Measurements from ENCODE around the gene ADGRL1.
"Not testable (repeated sequence)": the region's sequence is repeated elsewhere in the genome, so short reads cannot be mapped to it uniquely, and the experiment has no call there.

ADGRL1 gene

GRCh38 chr19:14189415-14189814 lies 16.6 kb downstream of the ADGRL1 start:
- no peak for DNase-seq (ENCODE audit: low read depth in 2 of 2)

- not testable (repeated sequence) for DNase-seq (ENCODE audit: low read depth in 2 of 2)
Measured at GRCh38 chr19:14188086-14188485, 17.9 kb downstream of the ADGRL1 start.

- no peak for DNase-seq (ENCODE audit: low read depth in 2 of 2)
Measured at GRCh38 chr19:14187561-14187960, 18.4 kb downstream of the ADGRL1 start.

GRCh38 chr19:14186684-14187083 lies 19.3 kb downstream of the ADGRL1 start:
- DNase-seq (ENCODE audit: low read depth in 2 of 2) = not testable (repeated sequence)

GRCh38 chr19:14185691-14186090 lies 20.3 kb downstream of the ADGRL1 start:
- DNase-seq (ENCODE audit: low read depth in 2 of 2) = not testable (repeated sequence)

GRCh38 chr19:14185158-14185557 lies 20.8 kb downstream of the ADGRL1 start:
- no peak for DNase-seq (ENCODE audit: low read depth in 2 of 2)

GRCh38 chr19:14183741-14184350 lies 22.1 kb downstream of the ADGRL1 start:
- DNase-seq (ENCODE audit: low read depth in 2 of 2) = no peak

- no peak for DNase-seq (ENCODE audit: low read depth in 2 of 2)
Measured at GRCh38 chr19:14182476-14182875, 23.5 kb downstream of the ADGRL1 start.

GRCh38 chr19:14181906-14182305 lies 24.1 kb downstream of the ADGRL1 start:
- DNase-seq (ENCODE audit: low read depth in 2 of 2) = no peak

- not testable (repeated sequence) for DNase-seq (ENCODE audit: low read depth in 2 of 2)
Measured at GRCh38 chr19:14181199-14181598, 24.8 kb downstream of the ADGRL1 start.

- DNase-seq (ENCODE audit: low read depth in 2 of 2) = no peak
Measured at GRCh38 chr19:14177496-14178074, 28.4 kb downstream of the ADGRL1 start.

GRCh38 chr19:14175351-14175792 lies 30.6 kb downstream of the ADGRL1 start:
- DNase-seq (ENCODE audit: low read depth in 2 of 2) = no peak

GRCh38 chr19:14174883-14175282 lies 31.1 kb downstream of the ADGRL1 start:
- DNase-seq (ENCODE audit: low read depth in 2 of 2) = no peak

- DNase-seq (ENCODE audit: low read depth in 2 of 2) = no peak
Measured at GRCh38 chr19:14168993-14169392, 37.0 kb downstream of the ADGRL1 start.

GRCh38 chr19:14168259-14168972 lies 37.6 kb downstream of the ADGRL1 start:
- no peak for DNase-seq (ENCODE audit: low read depth in 2 of 2)

- no peak for DNase-seq (ENCODE audit: low read depth in 2 of 2)
Measured at GRCh38 chr19:14167576-14168138, 38.3 kb downstream of the ADGRL1 start.

- no peak for DNase-seq (ENCODE audit: low read depth in 2 of 2)
Measured at GRCh38 chr19:14166999-14167575, 38.9 kb downstream of the ADGRL1 start.

- no peak for DNase-seq (ENCODE audit: low read depth in 2 of 2)
Measured at GRCh38 chr19:14165990-14166830, 39.8 kb downstream of the ADGRL1 start.

GRCh38 chr19:14164724-14165493 lies 41.1 kb downstream of the ADGRL1 start:
- DNase-seq (ENCODE audit: low read depth in 2 of 2) = no peak

GRCh38 chr19:14164082-14164481 lies 41.9 kb downstream of the ADGRL1 start:
- DNase-seq (ENCODE audit: low read depth in 2 of 2) = no peak

GRCh38 chr19:14162871-14163297 lies 43.1 kb downstream of the ADGRL1 start:
- DNase-seq (ENCODE audit: low read depth in 2 of 2) = no peak
